GM18951 (cell line): ENCODE results near the gene CYB5R2.
"Not testable (repeated sequence)": the region's sequence is repeated elsewhere in the genome, so short reads cannot be mapped to it uniquely, and the experiment has no call there.

ENCODE experiments used
- POLR2A ChIP-seq: IDR thresholded peaks from 4 replicates; pipeline ENCODE4 v1.6.1; 2011; ENCODE audit warnings: mild to moderate bottlenecking; ENCODE audit not compliant: insufficient read length, insufficient read depth; ENCODE audit errors: extremely low read depth
- in situ Hi-C: fragments of 300-500 bp; cut with MboI; formaldehyde crosslinking; loops from one replicate; pipeline ENCODE4 v1.12.0; 2022; ENCODE audit warnings: low sequenced_read_pairs, mixed read lengths, inconsistent platforms; ENCODE audit not compliant: unreplicated experiment

The CYB5R2 gene

GRCh38 chr11:7665473-7666291 is 7.6 kb downstream of the CYB5R2 start:
- in situ Hi-C loops: no loop called here
- no peak for TF ChIP-seq POLR2A

GRCh38 chr11:7664867-7665266 is 8.4 kb downstream of the CYB5R2 start:
- in situ Hi-C loops: no loop called here
- TF ChIP-seq POLR2A: no peak

- in situ Hi-C loops: not testable (repeated sequence)
Observed at GRCh38 chr11:7663531-7663930, 9.8 kb downstream of the CYB5R2 start.

GRCh38 chr11:7657306-7658025 is 15.8 kb downstream of the CYB5R2 start:
- TF ChIP-seq POLR2A: no peak
- in situ Hi-C loops: no loop called here

- in situ Hi-C loops: no loop called here
Observed at GRCh38 chr11:7656704-7657103, 16.6 kb downstream of the CYB5R2 start.

GRCh38 chr11:7655253-7656217 is 17.8 kb downstream of the CYB5R2 start:
- in situ Hi-C loops: no loop called here

More at GRCh38 chr11:7656704-7657103, 16.6 kb downstream of the CYB5R2 start:
- no peak for TF ChIP-seq POLR2A

GRCh38 chr11:7654195-7654705 is 19.1 kb downstream of the CYB5R2 start:
- in situ Hi-C loops: no loop called here

More at GRCh38 chr11:7655253-7656217, 17.8 kb downstream of the CYB5R2 start:
- no peak for TF ChIP-seq POLR2A

GRCh38 chr11:7651700-7652099 is 21.6 kb downstream of the CYB5R2 start:
- in situ Hi-C loops: no loop called here
- no peak for TF ChIP-seq POLR2A

More at GRCh38 chr11:7654195-7654705, 19.1 kb downstream of the CYB5R2 start:
- no peak for TF ChIP-seq POLR2A

GRCh38 chr11:7651140-7651551 is 22.2 kb downstream of the CYB5R2 start:
- in situ Hi-C loops: no loop called here

GRCh38 chr11:7648264-7648663 is 25.0 kb downstream of the CYB5R2 start:
- in situ Hi-C loops: no loop called here
- TF ChIP-seq POLR2A: no peak

More at GRCh38 chr11:7651140-7651551, 22.2 kb downstream of the CYB5R2 start:
- no peak for TF ChIP-seq POLR2A

- TF ChIP-seq POLR2A: no peak
- in situ Hi-C loops: no loop called here
Observed at GRCh38 chr11:7646866-7647265, 26.4 kb downstream of the CYB5R2 start.

GRCh38 chr11:7645206-7645605 is 28.1 kb downstream of the CYB5R2 start:
- no peak for TF ChIP-seq POLR2A
- in situ Hi-C loops: no loop called here

- TF ChIP-seq POLR2A: no peak
- in situ Hi-C loops: no loop called here
Observed at GRCh38 chr11:7643314-7643713, 30.0 kb downstream of the CYB5R2 start.
